HG03139 (cell line): Measurements from ENCODE around the gene ERCC3.

Experiments used
- ATAC-seq: cut with Tn5 transposase; IDR thresholded peaks from one replicate; pipeline ENCODE4 v1.9.1; 2021; ENCODE audit not compliant: unreplicated experiment

The ERCC3 gene

DNA sequence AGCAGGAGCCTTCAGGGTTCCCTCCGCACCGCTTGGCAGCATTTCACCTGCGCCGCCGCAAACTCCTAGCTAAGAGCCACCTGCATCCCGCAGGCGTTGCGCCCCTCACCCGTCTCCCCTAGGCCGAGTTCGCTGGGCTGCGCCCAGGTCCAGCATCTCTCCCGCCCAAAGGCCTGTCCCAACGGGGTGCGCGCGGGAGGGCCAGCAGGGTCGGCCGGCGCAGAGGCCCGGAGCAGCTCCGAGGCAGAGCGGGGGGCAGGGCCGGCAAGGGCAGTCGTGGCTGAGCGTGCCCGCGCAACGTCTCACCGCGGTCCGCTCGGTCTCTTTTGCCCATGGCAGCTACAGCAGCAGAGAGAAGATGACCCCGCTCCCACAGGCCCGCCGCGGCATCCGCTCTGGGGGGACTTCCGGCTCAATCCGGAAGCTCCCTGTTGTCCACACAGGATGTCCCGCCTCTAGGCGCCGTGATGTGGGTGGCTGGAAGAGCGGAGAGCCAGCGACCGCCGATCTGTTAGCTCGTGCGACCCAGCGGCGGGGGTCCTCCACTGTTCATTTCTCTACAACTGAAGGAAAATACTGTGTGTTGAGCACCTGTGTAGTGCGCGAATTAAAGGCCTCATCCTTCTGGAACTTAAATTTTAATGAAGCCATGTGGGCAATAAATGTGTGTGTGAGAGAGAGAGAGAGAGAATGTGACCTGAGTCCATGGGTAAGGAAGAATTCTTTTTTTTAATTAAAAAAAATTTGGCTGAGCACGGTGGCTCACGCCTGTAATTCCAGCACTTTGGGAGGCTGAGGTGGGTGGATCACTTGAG is at the start of gene ERCC3:
TSS of gene ERCC3 (minus strand) at position 397 of the 815 bp plus-strand sequence. CDS start at position 334, 63 bp downstream.
- ATAC-seq = peak; percentile 98

GRCh38 chr2:127343277-127343676 is 49.3 kb upstream of the ERCC3 start:
- no peak for ATAC-seq

DNA sequence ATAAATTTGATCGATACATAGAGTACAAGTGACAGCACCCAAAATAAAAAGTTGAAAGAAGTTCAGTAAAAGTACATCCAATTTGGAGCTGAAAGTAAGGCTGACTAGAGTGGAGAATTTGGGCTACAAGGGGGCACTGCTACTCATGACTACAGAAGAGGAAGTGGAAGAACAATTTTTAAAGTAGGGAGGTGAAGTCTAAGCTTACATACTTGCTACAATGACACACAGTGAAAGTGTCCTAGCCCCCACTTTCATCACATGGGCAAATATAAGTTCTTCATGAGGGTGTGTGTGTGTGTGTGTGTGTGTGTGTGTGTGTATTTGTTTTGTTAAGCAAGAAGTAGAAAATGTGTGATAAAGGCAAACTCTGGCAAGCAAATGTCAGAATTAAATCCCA is 48.2 kb upstream of the ERCC3 start:
- peak; percentile 77 for ATAC-seq

DNA sequence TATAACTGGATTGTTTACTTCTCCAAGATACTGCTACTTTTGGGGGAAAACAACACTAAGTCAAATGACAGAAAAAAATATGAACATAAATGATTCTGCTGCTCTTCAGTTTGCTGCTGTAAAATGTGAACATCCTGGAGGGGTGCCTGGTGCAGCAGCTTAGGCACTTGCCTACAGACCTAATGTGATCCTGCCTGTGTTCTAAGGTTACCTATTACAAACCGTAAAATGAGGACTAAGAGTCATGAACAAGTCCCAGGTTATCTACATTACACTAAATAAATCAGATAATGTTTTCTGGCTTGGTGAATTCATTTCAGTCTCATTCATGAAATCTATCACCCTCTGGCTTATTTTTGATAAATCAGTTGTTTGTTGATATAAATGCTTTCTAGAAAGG is 38.4 kb upstream of the ERCC3 start:
- no peak for ATAC-seq

- ATAC-seq = no peak
Observed at GRCh38 chr2:127330753-127331152, 36.8 kb upstream of the ERCC3 start.

GRCh38 chr2:127326289-127326945 is 32.5 kb upstream of the ERCC3 start:
- no peak for ATAC-seq

GRCh38 chr2:127324635-127325034 is 30.7 kb upstream of the ERCC3 start:
- no peak for ATAC-seq

- ATAC-seq = no peak
Observed at GRCh38 chr2:127321303-127321702, 27.4 kb upstream of the ERCC3 start.

- no peak for ATAC-seq
Observed at GRCh38 chr2:127320586-127321275, 26.8 kb upstream of the ERCC3 start.

- no peak for ATAC-seq
Observed at GRCh38 chr2:127320067-127320466, 26.1 kb upstream of the ERCC3 start.

DNA sequence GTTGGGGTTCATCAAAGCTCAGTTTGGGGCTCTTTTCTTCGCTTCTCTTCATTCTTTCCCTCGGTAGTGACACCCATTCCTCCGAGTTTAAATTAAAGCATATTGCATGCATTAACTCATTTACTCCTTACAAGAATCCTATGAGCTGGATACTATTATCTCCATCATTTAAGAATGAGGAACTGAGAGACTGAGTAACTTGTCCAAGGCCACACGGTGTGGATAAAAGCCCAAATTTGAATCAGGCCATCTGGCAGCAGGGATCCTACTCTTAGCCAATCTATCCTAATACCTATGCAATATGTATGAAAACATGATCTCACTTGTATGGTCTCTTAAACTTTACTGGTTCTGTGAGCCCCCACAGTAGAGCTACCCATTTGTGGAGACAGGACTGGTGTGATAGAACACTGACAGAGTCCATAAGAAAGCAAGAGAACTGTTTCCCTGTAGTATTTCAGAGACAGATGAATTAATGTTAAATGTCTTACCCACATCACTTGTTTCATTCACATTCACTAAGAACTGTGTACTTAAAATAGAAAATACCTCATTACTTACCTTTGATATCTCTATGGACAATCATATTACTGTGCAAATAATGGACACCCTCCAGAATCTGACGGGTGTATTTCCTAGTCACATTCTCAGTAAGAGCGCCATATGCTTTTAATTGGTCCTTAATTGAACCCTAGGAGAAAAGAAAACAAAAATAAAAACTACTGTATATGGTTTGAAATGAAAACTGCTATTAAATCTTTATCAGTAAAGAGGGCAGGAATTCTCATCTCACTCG is 20.4 kb upstream of the ERCC3 start:
- no peak for ATAC-seq

- peak; percentile 93 for ATAC-seq
Observed at GRCh38 chr2:127313406-127313805, 19.5 kb upstream of the ERCC3 start.

GRCh38 chr2:127310980-127311379 is 17.0 kb upstream of the ERCC3 start:
- no peak for ATAC-seq

DNA sequence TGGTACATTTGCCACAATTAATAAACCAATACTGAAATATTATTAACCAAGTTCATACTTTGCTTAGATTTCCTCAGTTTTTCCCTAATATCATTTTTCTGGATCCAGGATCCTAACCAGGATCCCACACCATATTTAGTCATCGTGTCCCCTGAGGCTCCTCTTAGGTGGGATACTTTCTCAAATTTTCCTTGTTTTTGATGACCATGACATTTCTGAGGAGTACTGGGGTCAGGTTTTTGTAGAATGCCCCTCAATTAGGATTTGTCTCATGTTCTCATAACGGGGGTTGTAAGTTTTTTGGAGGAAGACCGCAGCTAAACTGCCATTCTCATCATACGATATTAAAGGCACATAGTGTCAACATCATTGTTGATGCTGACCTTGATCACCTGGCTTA is 15.5 kb upstream of the ERCC3 start:
- ATAC-seq = no peak

- ATAC-seq = no peak
Observed at GRCh38 chr2:127308586-127309138, 14.7 kb upstream of the ERCC3 start.

DNA sequence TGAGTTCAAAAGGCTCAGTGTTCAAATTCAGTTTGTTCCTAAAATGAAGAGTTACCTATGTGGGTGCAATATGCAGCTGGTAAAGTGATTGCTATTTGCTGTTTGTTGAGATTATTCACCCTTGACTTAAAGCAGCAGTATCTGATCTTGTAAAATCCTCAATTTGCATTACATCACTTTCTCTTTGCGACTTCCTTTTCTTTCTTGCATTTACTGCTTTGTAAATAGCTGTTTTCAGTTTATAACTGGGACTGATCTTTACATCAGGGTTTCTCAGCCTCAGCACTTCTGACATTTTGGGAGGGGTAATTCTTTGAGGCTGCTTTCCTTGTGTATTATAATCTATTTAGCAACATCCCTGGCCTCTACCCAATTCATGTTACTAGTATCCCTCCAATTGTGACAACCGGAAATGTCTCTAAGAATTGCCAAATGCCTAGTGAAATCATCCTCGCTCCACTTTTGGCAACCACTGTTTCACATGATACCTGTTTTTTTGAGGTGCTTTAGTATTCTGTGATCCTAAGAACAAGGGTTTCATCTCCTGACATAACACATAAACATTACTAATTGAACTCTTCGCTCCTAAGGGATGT is 12.1 kb upstream of the ERCC3 start:
- ATAC-seq = no peak

GRCh38 chr2:127302168-127302567 is 8.2 kb upstream of the ERCC3 start:
- ATAC-seq = no peak

DNA sequence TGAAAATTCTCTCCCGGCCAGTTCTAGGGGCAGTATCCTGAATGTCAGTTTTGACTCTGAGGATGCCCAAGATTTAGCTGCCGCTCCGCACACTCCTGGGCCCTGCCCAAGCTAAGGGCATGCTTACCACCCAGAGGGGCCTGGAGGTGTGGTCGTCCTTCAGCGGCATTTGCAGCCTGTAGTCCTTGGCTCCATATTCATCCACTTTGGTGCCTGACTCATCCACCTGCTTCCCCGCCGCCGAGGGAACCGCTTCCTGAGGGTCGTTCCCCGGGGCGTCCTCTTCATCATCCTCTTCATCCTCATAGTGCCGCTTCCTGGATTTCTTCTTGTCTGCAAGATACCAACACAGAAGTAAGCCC is 577 bp downstream of the ERCC3 start:
- ATAC-seq = no peak

GRCh38 chr2:127288274-127288673 is 5.7 kb downstream of the ERCC3 start:
- ATAC-seq = no peak

GRCh38 chr2:127283275-127283674 is 10.7 kb downstream of the ERCC3 start:
- no peak for ATAC-seq
